ENCODE results near the gene ZACN.

DNA sequence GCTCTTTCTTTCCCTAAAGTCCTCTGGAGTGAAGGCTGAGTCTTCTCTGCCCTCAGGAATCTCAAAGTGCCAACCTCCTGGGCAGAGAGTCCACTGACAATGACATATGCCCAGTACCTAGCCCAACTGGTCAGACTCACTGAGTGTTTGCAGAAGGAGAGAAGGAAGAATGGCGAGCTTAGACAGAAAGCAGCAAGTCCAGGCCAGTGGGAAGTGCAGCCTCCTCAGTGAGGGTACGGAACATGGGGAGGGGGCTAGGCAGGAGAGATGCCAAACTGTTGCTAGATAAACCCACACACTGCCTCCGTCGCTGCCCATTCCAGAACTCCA is 23.9 kb downstream of the ZACN start:
- TF ChIP-seq, protein P1, sequence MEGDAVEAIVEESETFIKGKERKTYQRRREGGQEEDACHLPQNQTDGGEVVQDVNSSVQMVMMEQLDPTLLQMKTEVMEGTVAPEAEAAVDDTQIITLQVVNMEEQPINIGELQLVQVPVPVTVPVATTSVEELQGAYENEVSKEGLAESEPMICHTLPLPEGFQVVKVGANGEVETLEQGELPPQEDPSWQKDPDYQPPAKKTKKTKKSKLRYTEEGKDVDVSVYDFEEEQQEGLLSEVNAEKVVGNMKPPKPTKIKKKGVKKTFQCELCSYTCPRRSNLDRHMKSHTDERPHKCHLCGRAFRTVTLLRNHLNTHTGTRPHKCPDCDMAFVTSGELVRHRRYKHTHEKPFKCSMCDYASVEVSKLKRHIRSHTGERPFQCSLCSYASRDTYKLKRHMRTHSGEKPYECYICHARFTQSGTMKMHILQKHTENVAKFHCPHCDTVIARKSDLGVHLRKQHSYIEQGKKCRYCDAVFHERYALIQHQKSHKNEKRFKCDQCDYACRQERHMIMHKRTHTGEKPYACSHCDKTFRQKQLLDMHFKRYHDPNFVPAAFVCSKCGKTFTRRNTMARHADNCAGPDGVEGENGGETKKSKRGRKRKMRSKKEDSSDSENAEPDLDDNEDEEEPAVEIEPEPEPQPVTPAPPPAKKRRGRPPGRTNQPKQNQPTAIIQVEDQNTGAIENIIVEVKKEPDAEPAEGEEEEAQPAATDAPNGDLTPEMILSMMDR (IDR thresholded peaks at IDR 0.05), result no peak
- no peak for TF ChIP-seq POLR2A (IDR thresholded peaks at IDR 0.05)

Data from prostate gland (tissue), 2 donors.